HepG2 (cell line): ENCODE results near the gene NDUFS2. TPM values are rescaled to one million over a fixed set of nuclear protein-coding genes. Genes with fewer than 3 reads are reported as not detected.

Experiments used
- ATAC-seq: fragments of 200-7000 bp; cut with Tn5 transposase; 3 replicates; pipeline ENCODE4 v1.9.1; 2020; ENCODE audit warnings: mild to moderate bottlenecking, moderate library complexity
- BruUV-seq: library from RNA; stranded (reverse); fragments of 400-500 nt; replicated peaks from 2 replicates; lab custom pipeline; 2021; lab: Mats Ljungman, UMichigan
- CTCF ChIA-PET: fragments of 300-600 bp; formaldehyde crosslinking; extraction: SDS; loops from one replicate; lab custom pipeline; 2021; ENCODE audit warnings: low total read pairs, inconsistent platforms, low intra/inter-chr PET ratio; lab: Yijun Ruan, JAX
- POLR2A ChIA-PET: fragments of 350-600 bp; sonication (Branson Sonifier 250); formaldehyde crosslinking; loops from one replicate; lab custom pipeline; 2020; ENCODE audit warnings: antibody characterized with exemption, inconsistent platforms; lab: Yijun Ruan, JAX
- DNase-seq: peaks from one replicate; pipeline ENCODE4 v3.0.0-alpha.2; 2015; ENCODE audit warnings: low spot score
- FAIRE-seq: peaks from 3 replicates; lab custom pipeline; 2011; peaks lifted over from hg19 to GRCh38; lab: Jason Lieb, UNC
- H2AFZ ChIP-seq: one replicate; pipeline ENCODE4 v1.6.1; 2011; ENCODE audit warnings: low read length, inconsistent platforms
- H3K27ac ChIP-seq: fragments of 300-600 bp; 3 replicates; pipeline ENCODE4 v1.8.0; 2011; ENCODE audit warnings: mixed run types, mild to moderate bottlenecking, mixed read lengths, low read length, inconsistent platforms; ENCODE audit not compliant: insufficient read depth; ENCODE audit errors: extremely low read length
- H3K27me3 ChIP-seq, 2 experiments: fragments of 200-600 bp in 1 of 2; 2 replicates in 1 of 2; 3 replicates in 1 of 2; pipeline versions ENCODE4 v1.6.0 to v1.8.0; 2011; ENCODE audit warnings: low read length in 2 of 2, mild to moderate bottlenecking in 2 of 2, moderate library complexity in 2 of 2, inconsistent platforms in 1 of 2; ENCODE audit not compliant: insufficient read depth in 2 of 2, control insufficient read depth in 1 of 2
- H3K36me3 ChIP-seq, 2 experiments: fragments of 200-600 bp in 1 of 2; replicated peaks in 1 of 2; 2 replicates in 1 of 2; 3 replicates in 1 of 2; pipeline versions ENCODE4 v1.5.1 to v1.8.0; 2011; ENCODE audit warnings: low read length in 2 of 2, inconsistent platforms in 1 of 2; ENCODE audit not compliant: insufficient read depth in 2 of 2, control insufficient read depth in 1 of 2
- H3K4me1 ChIP-seq: 2 replicates; pipeline ENCODE4 v1.5.1; 2012; ENCODE audit warnings: low read length, inconsistent platforms; ENCODE audit not compliant: insufficient read depth
- H3K4me2 ChIP-seq: 2 replicates; pipeline ENCODE4 v1.6.0; 2011; ENCODE audit warnings: low read depth, low read length, inconsistent platforms
- H3K4me3 ChIP-seq, 3 experiments: fragments of 200-600 bp in 1 of 3; sonication (generic), shearing (Covaris generic) in 1 of 3; replicated peaks in 1 of 3; 2 replicates each; pipeline ENCODE4 v1.5.1; 2011 to 2016; ENCODE audit warnings: low read length in 3 of 3, inconsistent platforms in 2 of 3, low read depth in 2 of 3, mild to moderate bottlenecking in 2 of 3, control low read depth in 1 of 3, mixed read lengths in 1 of 3; ENCODE audit not compliant: insufficient read depth in 1 of 3
- H3K79me2 ChIP-seq: one replicate; pipeline ENCODE4 v1.6.1; 2011; ENCODE audit warnings: low read length, inconsistent platforms; ENCODE audit not compliant: insufficient read depth
- H3K9ac ChIP-seq: 2 replicates; pipeline ENCODE4 v1.6.0; 2011; ENCODE audit warnings: mild to moderate bottlenecking, low read depth, low read length, inconsistent platforms; ENCODE audit not compliant: insufficient read depth
- H3K9me3 ChIP-seq: 2 replicates; pipeline ENCODE4 v1.5.1; 2012; ENCODE audit warnings: mild to moderate bottlenecking, low read length
- H4K20me1 ChIP-seq: 2 replicates; pipeline ENCODE4 v1.6.0; 2011; ENCODE audit warnings: inconsistent platforms, mild to moderate bottlenecking, low read length, moderate library complexity; ENCODE audit not compliant: insufficient read depth
- CBX1 ChIP-seq: IDR thresholded peaks from one replicate; pipeline ENCODE4 v1.6.1; 2016; ENCODE audit warnings: antibody characterized with exemption, low read depth
- CCAR2 ChIP-seq: fragments of 200-400 bp; formaldehyde crosslinking; optimal IDR thresholded peaks from 2 replicates; pipeline ENCODE3; 2018; ENCODE audit warnings: low read depth, mild to moderate bottlenecking, low read length, moderate library complexity
- NFYC ChIP-seq: IDR thresholded peaks from 2 replicates; pipeline ENCODE4 v1.6.1; 2016; ENCODE audit warnings: missing genetic modification reagents, missing compliant biosample characterization
- RXRB ChIP-seq: IDR thresholded peaks from 2 replicates; pipeline ENCODE4 v1.6.1; 2016; ENCODE audit warnings: borderline replicate concordance, missing genetic modification reagents, missing compliant biosample characterization
- SUZ12 ChIP-seq: fragments of 150-350 bp; IDR thresholded peaks from 2 replicates; pipeline ENCODE4 v1.6.1; 2014; ENCODE audit warnings: low read depth, low read length
- U2AF2 ChIP-seq: fragments of 200-400 bp; formaldehyde crosslinking; IDR thresholded peaks from 2 replicates; pipeline ENCODE4 v1.6.1; 2017; ENCODE audit warnings: low read depth, mild to moderate bottlenecking, low read length
- ZNF180 ChIP-seq: sonication (generic); formaldehyde crosslinking; IDR thresholded peaks from 2 replicates; pipeline ENCODE4 v1.4.0; 2020; ENCODE audit warnings: low read depth, missing genetic modification reagents, borderline replicate concordance
- ZNF468 ChIP-seq: sonication (generic); formaldehyde crosslinking; IDR thresholded peaks from 2 replicates; pipeline ENCODE4 v1.8.0; 2022; ENCODE audit warnings: mild to moderate bottlenecking, moderate library complexity, missing genetic modification reagents
- ZNF670 ChIP-seq: sonication (generic); formaldehyde crosslinking; IDR thresholded peaks from 2 replicates; pipeline ENCODE4 v1.8.0; 2022; ENCODE audit warnings: mild to moderate bottlenecking, missing genetic modification reagents, borderline replicate concordance
- ZSCAN20 ChIP-seq: sonication (generic); formaldehyde crosslinking; IDR thresholded peaks from 2 replicates; pipeline ENCODE4 v1.4.0; 2020; ENCODE audit warnings: missing genetic modification reagents, mild to moderate bottlenecking, borderline replicate concordance
- WGBS: methylation state at CpG from one replicate; pipeline ENCODE4 v1.1.6; 2017; ENCODE audit warnings: low lambda C conversion rate; 5-methylcytosine and 5-hydroxymethylcytosine counted together
- in situ Hi-C: cut with HindIII; loops from 2 replicates; pipeline ENCODE4 v1.10.0; 2017; ENCODE audit warnings: low pct_unique_long_range_greater_than_20kb; ENCODE audit not compliant: extremely low pct_ligation_motif_present
- intact Hi-C: fragments of 100-400 bp; cut with micrococcal nuclease; formaldehyde crosslinking; loops from one replicate; pipeline ENCODE4 v1.10.0; 2022; ENCODE audit not compliant: unreplicated experiment
- polyA plus RNA-seq, 8 experiments: library from polyadenylated mRNA; depleted of rRNA in 3 of 8; stranded (reverse) in 7 of 8; unstranded in 1 of 8; fragments of >200 nt; fragmentation: Illumina TruSeq in 4 of 8; extraction: Trizol in 4 of 8; gene quantifications; 2 replicates each; pipeline versions ENCODE4 v1.2.1 to v1.2.3, GENCODE V29; 2011 to 2016; ENCODE audit warnings: low read depth in 4 of 8, missing spikeins in 1 of 8, mixed read lengths in 1 of 8; ENCODE audit not compliant: insufficient read depth in 1 of 8
- total RNA-seq, 5 experiments: library from RNA; depleted of rRNA; stranded (reverse); fragments of >200 nt; fragmentation: Illumina TruSeq; extraction: Trizol; gene quantifications; 2 replicates each; pipeline ENCODE4 v1.2.3, GENCODE V29; 2016; ENCODE audit warnings: low read depth in 1 of 5
- TF ChIP-seq, protein P1 (sequence below): sonication (generic); formaldehyde crosslinking; IDR thresholded peaks from 2 replicates; pipeline ENCODE4 v1.5.1; 2020; ENCODE audit warnings: missing genetic modification reagents, mild to moderate bottlenecking, borderline replicate concordance
- TF ChIP-seq, protein P2 (sequence below): sonication (generic); formaldehyde crosslinking; IDR thresholded peaks from 2 replicates; pipeline ENCODE4 v1.8.1; 2022; ENCODE audit warnings: mild to moderate bottlenecking, missing genetic modification reagents
- TF ChIP-seq, protein P3 (sequence below): sonication (generic); formaldehyde crosslinking; IDR thresholded peaks from 2 replicates; pipeline ENCODE4 v1.5.1; 2020; ENCODE audit warnings: mild to moderate bottlenecking, missing genetic modification reagents, borderline replicate concordance
- TF ChIP-seq, protein P4 (sequence below): sonication (generic); formaldehyde crosslinking; IDR thresholded peaks from 2 replicates; pipeline ENCODE4; 2020; ENCODE audit warnings: missing genetic modification reagents, mild to moderate bottlenecking, borderline replicate concordance

NDUFS2 gene
- total and polyA plus RNA-seq, 2 of the 13 experiments (the other 11 are each of a cell fraction or from before 2014, with no cell fraction given) = 89.9 to 118 TPM

DNA sequence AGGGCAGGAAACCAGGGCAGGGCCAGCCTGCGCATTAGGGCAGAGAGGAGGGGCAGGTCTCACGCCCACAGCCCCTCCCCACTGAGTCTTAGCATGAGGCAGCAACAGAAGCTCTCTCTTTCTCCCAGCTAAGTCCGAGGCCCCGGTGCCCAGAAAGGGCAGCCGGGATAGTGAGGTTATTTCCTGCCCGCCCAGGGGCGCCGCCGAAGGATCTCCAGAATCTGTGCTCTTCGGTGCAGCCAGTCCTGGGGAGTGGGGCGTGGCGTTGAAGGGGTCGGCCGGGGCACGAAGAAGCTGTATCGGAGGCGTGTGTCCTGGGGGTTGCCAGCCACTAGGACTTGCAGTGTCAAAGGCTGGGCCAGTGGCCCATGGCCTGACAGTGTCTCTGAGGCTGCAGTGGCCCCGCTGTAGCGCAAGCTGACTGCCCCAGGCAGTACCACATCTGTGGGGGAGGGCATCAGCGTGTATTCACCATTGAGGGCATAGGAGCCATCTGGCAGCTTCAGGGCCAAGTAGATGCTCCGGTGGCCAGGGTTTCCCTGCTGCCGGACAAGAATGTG is 11.1 kb upstream of the NDUFS2 start:
- intact Hi-C loops = no loop called here
- BruUV-seq = no TSS peak
- ChIA-PET CTCF (no interaction called here), POLR2A (no interaction called here)
- ATAC-seq (no peak), DNase-seq (no peak), FAIRE-seq (no peak)
- H3K9ac ChIP-seq = no peak overlapping the region
- H3K79me2 ChIP-seq = no peaks in the 10 kb centered on the region
- no peak overlapping the region for H2AFZ ChIP-seq
- in situ Hi-C loops = no loop called here
- no peak overlapping the region for H3K4me3 ChIP-seq
- peaks cover 26% of the 10 kb centered on the region for H3K4me1 ChIP-seq
- H3K27ac ChIP-seq = no peak overlapping the region
- H4K20me1 ChIP-seq = no peaks in the 10 kb centered on the region
- H3K36me3 ChIP-seq = no peaks in the 10 kb centered on the region; a peak in 1 of 5 replicates
- H3K4me2 ChIP-seq = no peak overlapping the region
- 88% methylated on average over 17 of the region's 22 CpGs for WGBS
- no peaks in the 10 kb centered on the region for H3K27me3 ChIP-seq
- H3K9me3 ChIP-seq = no peaks in the 10 kb centered on the region
- TF ChIP-seq NFYC (CRISPR knock-in tag) = no peak
- no peak for TF ChIP-seq ZSCAN20 (CRISPR knock-in tag)
- TF ChIP-seq, protein P1, sequence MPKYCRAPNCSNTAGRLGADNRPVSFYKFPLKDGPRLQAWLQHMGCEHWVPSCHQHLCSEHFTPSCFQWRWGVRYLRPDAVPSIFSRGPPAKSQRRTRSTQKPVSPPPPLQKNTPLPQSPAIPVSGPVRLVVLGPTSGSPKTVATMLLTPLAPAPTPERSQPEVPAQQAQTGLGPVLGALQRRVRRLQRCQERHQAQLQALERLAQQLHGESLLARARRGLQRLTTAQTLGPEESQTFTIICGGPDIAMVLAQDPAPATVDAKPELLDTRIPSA (CRISPR knock-in tag) = no peak
- TF ChIP-seq, protein P2, sequence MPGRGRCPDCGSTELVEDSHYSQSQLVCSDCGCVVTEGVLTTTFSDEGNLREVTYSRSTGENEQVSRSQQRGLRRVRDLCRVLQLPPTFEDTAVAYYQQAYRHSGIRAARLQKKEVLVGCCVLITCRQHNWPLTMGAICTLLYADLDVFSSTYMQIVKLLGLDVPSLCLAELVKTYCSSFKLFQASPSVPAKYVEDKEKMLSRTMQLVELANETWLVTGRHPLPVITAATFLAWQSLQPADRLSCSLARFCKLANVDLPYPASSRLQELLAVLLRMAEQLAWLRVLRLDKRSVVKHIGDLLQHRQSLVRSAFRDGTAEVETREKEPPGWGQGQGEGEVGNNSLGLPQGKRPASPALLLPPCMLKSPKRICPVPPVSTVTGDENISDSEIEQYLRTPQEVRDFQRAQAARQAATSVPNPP = no peak
- TF ChIP-seq CCAR2 = no peak
- TF ChIP-seq ZNF180 (CRISPR knock-in tag) = no peak
- TF ChIP-seq SUZ12 = no peak
- TF ChIP-seq, protein P3, sequence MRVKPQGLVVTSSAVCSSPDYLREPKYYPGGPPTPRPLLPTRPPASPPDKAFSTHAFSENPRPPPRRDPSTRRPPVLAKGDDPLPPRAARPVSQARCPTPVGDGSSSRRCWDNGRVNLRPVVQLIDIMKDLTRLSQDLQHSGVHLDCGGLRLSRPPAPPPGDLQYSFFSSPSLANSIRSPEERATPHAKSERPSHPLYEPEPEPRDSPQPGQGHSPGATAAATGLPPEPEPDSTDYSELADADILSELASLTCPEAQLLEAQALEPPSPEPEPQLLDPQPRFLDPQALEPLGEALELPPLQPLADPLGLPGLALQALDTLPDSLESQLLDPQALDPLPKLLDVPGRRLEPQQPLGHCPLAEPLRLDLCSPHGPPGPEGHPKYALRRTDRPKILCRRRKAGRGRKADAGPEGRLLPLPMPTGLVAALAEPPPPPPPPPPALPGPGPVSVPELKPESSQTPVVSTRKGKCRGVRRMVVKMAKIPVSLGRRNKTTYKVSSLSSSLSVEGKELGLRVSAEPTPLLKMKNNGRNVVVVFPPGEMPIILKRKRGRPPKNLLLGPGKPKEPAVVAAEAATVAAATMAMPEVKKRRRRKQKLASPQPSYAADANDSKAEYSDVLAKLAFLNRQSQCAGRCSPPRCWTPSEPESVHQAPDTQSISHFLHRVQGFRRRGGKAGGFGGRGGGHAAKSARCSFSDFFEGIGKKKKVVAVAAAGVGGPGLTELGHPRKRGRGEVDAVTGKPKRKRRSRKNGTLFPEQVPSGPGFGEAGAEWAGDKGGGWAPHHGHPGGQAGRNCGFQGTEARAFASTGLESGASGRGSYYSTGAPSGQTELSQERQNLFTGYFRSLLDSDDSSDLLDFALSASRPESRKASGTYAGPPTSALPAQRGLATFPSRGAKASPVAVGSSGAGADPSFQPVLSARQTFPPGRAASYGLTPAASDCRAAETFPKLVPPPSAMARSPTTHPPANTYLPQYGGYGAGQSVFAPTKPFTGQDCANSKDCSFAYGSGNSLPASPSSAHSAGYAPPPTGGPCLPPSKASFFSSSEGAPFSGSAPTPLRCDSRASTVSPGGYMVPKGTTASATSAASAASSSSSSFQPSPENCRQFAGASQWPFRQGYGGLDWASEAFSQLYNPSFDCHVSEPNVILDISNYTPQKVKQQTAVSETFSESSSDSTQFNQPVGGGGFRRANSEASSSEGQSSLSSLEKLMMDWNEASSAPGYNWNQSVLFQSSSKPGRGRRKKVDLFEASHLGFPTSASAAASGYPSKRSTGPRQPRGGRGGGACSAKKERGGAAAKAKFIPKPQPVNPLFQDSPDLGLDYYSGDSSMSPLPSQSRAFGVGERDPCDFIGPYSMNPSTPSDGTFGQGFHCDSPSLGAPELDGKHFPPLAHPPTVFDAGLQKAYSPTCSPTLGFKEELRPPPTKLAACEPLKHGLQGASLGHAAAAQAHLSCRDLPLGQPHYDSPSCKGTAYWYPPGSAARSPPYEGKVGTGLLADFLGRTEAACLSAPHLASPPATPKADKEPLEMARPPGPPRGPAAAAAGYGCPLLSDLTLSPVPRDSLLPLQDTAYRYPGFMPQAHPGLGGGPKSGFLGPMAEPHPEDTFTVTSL (CRISPR knock-in tag) = no peak
- no peak for TF ChIP-seq ZNF468 (CRISPR knock-in tag)
- no peak for TF ChIP-seq ZNF670
- TF ChIP-seq, protein P4, sequence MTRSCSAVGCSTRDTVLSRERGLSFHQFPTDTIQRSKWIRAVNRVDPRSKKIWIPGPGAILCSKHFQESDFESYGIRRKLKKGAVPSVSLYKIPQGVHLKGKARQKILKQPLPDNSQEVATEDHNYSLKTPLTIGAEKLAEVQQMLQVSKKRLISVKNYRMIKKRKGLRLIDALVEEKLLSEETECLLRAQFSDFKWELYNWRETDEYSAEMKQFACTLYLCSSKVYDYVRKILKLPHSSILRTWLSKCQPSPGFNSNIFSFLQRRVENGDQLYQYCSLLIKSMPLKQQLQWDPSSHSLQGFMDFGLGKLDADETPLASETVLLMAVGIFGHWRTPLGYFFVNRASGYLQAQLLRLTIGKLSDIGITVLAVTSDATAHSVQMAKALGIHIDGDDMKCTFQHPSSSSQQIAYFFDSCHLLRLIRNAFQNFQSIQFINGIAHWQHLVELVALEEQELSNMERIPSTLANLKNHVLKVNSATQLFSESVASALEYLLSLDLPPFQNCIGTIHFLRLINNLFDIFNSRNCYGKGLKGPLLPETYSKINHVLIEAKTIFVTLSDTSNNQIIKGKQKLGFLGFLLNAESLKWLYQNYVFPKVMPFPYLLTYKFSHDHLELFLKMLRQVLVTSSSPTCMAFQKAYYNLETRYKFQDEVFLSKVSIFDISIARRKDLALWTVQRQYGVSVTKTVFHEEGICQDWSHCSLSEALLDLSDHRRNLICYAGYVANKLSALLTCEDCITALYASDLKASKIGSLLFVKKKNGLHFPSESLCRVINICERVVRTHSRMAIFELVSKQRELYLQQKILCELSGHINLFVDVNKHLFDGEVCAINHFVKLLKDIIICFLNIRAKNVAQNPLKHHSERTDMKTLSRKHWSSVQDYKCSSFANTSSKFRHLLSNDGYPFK (CRISPR knock-in tag) = no peak
- TF ChIP-seq CBX1 = no peak
- no peak for TF ChIP-seq RXRB (CRISPR knock-in tag)
- TF ChIP-seq U2AF2 = no peak
